Activated T-cell treated with anti-CD3 and anti-CD28 coated beads, Interleukin-2, amount 50 U/mL, for 48 hours (primary cell): Measurements from ENCODE around the gene TRMU.
"Not testable (repeated sequence)": the region's sequence is repeated elsewhere in the genome, so short reads cannot be mapped to it uniquely, and the experiment has no call there.

Experiments used
- DNase-seq, 2 experiments: peaks; one replicate each; pipeline ENCODE4 v3.0.0-alpha.2; 2020

Gene TRMU

GRCh38 chr22:46390652-46391301 lies 55.3 kb downstream of the TRMU start:
- no peak for DNase-seq

GRCh38 chr22:46391486-46392136 lies 56.1 kb downstream of the TRMU start:
- DNase-seq = no peak

- no peak for DNase-seq
Observed at GRCh38 chr22:46392137-46392844, 56.8 kb downstream of the TRMU start.

- peak in 1 of 2 experiments; percentile 23 for DNase-seq
Observed at GRCh38 chr22:46393873-46394272, 58.4 kb downstream of the TRMU start.

- no peak for DNase-seq
Observed at GRCh38 chr22:46394622-46395021, 59.1 kb downstream of the TRMU start.

GRCh38 chr22:46395145-46395544 lies 59.6 kb downstream of the TRMU start:
- DNase-seq = no peak

- DNase-seq = not testable (repeated sequence)
Observed at GRCh38 chr22:46397049-46397448, 61.5 kb downstream of the TRMU start.

GRCh38 chr22:46397514-46397913 lies 62.0 kb downstream of the TRMU start:
- no peak for DNase-seq

GRCh38 chr22:46397951-46398350 lies 62.4 kb downstream of the TRMU start:
- DNase-seq = no peak

- no peak for DNase-seq
Observed at GRCh38 chr22:46399251-46400024, 63.9 kb downstream of the TRMU start.

- no peak for DNase-seq
Observed at GRCh38 chr22:46401370-46401769, 65.9 kb downstream of the TRMU start.

GRCh38 chr22:46402505-46402904 lies 67.0 kb downstream of the TRMU start:
- no peak for DNase-seq

GRCh38 chr22:46403880-46404279 lies 68.4 kb downstream of the TRMU start:
- DNase-seq = not testable (repeated sequence)

- no peak for DNase-seq
Observed at GRCh38 chr22:46405901-46406300, 70.4 kb downstream of the TRMU start.

- no peak for DNase-seq
Observed at GRCh38 chr22:46406349-46406748, 70.8 kb downstream of the TRMU start.

GRCh38 chr22:46406791-46407190 lies 71.3 kb downstream of the TRMU start:
- DNase-seq = no peak
